Mesothelial cell of epicardium (in vitro differentiated cells): ENCODE data around the gene CLASP2. TPM values are rescaled to one million over a fixed set of nuclear protein-coding genes. Genes with fewer than 3 reads are reported as not detected.

Experiments used
- DNase-seq, 2 experiments: peaks; one replicate each; pipeline ENCODE4 v3.0.0; 2021; ENCODE audit warnings: low spot score in 2 of 2; ENCODE audit not compliant: unreplicated experiment in 2 of 2
- H3K27ac Mint-ChIP-seq: 2 replicates; pipeline ENCODE4 v1.8.0; 2021; ENCODE audit warnings: mixed read lengths
- H3K27me3 Mint-ChIP-seq: 2 replicates; pipeline ENCODE4 v1.8.0; 2021; ENCODE audit warnings: low read depth, mixed read lengths
- H3K36me3 Mint-ChIP-seq: 2 replicates; pipeline ENCODE4 v1.8.0; 2021; ENCODE audit warnings: mixed read lengths
- H3K4me1 Mint-ChIP-seq: 2 replicates; pipeline ENCODE4 v1.8.0; 2021; ENCODE audit warnings: mixed read lengths
- H3K4me3 Mint-ChIP-seq: 2 replicates; pipeline ENCODE4 v1.8.0; 2021; ENCODE audit warnings: mild to moderate bottlenecking, moderate library complexity, mixed read lengths
- H3K9me3 Mint-ChIP-seq: 2 replicates; pipeline ENCODE4 v1.8.0; 2021; ENCODE audit warnings: mixed read lengths
- CTCF ChIP-seq: fragments of 200-600 bp; sonication (generic); IDR thresholded peaks from one replicate; pipeline ENCODE4 v1.5.0; 2021; ENCODE audit warnings: antibody characterized with exemption; ENCODE audit not compliant: unreplicated experiment
- total RNA-seq: library from RNA; stranded (reverse); gene quantifications from 3 replicates; pipeline ENCODE4 v1.2.1, GENCODE V29; 2021

CLASP2 gene
- total RNA-seq, 1 donor from 2014 or later, result 64.4 TPM

GRCh38 chr3:33581666-33582065, 136.4 kb downstream of the CLASP2 start:
- no peak for DNase-seq
- Mint-ChIP-seq H3K36me3 (peaks cover 9% of the 10 kb centered on the region), H3K9me3 (no peaks in the 10 kb centered on the region), H3K27ac (peak overlapping the region; percentile 48), H3K4me3 (no peak overlapping the region), H3K4me1 (peaks cover 16% of the 10 kb centered on the region), H3K27me3 (no peaks in the 10 kb centered on the region)
- no peak for TF ChIP-seq CTCF

GRCh38 chr3:33579840-33580239, 138.2 kb downstream of the CLASP2 start:
- Mint-ChIP-seq H3K27ac (no peak overlapping the region), H3K9me3 (no peaks in the 10 kb centered on the region), H3K4me3 (no peak overlapping the region), H3K4me1 (peaks cover 16% of the 10 kb centered on the region), H3K36me3 (peaks cover 8% of the 10 kb centered on the region), H3K27me3 (no peaks in the 10 kb centered on the region)
- TF ChIP-seq CTCF, result no peak
- DNase-seq, result no peak

GRCh38 chr3:33579178-33579510, 138.9 kb downstream of the CLASP2 start:
- Mint-ChIP-seq H3K4me1 (peaks cover 16% of the 10 kb centered on the region), H3K9me3 (no peaks in the 10 kb centered on the region), H3K27me3 (no peaks in the 10 kb centered on the region), H3K4me3 (no peak overlapping the region), H3K27ac (no peak overlapping the region), H3K36me3 (peaks cover 10% of the 10 kb centered on the region)
- TF ChIP-seq CTCF, result no peak
- DNase-seq, result no peak

- H3K4me3 Mint-ChIP-seq, result no peak overlapping the region
- no peaks in the 10 kb centered on the region for H3K27me3 Mint-ChIP-seq
- peak overlapping the region; percentile 61 for H3K27ac Mint-ChIP-seq
- no peaks in the 10 kb centered on the region for H3K9me3 Mint-ChIP-seq
- no peak for TF ChIP-seq CTCF
- H3K4me1 Mint-ChIP-seq, result peaks cover 16% of the 10 kb centered on the region
- DNase-seq, result no peak
- H3K36me3 Mint-ChIP-seq, result peaks cover 10% of the 10 kb centered on the region
These were observed 139.5 kb downstream of the CLASP2 start for GRCh38 chr3:33578325-33579177.

GRCh38 chr3:33577588-33577987, 140.5 kb downstream of the CLASP2 start:
- Mint-ChIP-seq H3K4me3 (no peak overlapping the region), H3K27me3 (no peaks in the 10 kb centered on the region), H3K9me3 (no peaks in the 10 kb centered on the region), H3K27ac (peak overlapping the region; percentile 47), H3K36me3 (peaks cover 5% of the 10 kb centered on the region), H3K4me1 (peaks cover 15% of the 10 kb centered on the region)
- no peak for DNase-seq
- no peak for TF ChIP-seq CTCF
